ENCODE measurements around the gene COA3. TPM values are rescaled to one million over a fixed set of nuclear protein-coding genes. Genes with fewer than 3 reads are reported as not detected.

Gene COA3
- total and polyA plus RNA-seq, 7 donors = 73.4 to 382 (median 100) TPM

DNA sequence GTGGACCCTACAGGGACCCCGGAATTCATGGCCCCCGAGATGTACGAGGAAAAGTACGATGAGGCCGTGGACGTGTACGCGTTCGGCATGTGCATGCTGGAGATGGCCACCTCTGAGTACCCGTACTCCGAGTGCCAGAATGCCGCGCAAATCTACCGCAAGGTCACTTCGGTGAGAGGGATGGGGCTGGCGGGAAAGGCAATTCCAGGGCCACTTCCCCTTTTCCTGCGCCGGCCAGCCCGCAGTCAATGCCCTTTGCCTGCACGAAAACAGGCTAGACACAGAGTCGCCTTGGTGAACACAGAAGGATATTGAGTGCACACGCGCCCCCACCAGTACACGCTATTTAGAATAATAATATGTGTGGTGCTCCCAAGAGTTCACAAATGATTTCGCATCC, 14.1 kb downstream of the COA3 start:
- peaks cover 0 to 3% (median 2%) of the 10 kb centered on the region in 4 donors for H3K36me3 ChIP-seq
- H3K27me3 ChIP-seq = peaks cover 41 to 94% (median 76%) of the 10 kb centered on the region in 3 donors
- no peak overlapping the region for H3K4me3 ChIP-seq
- peaks cover 0 to 27% (median 22%) of the 10 kb centered on the region in 4 donors for H3K4me1 ChIP-seq
- H3K27ac ChIP-seq = no peak overlapping the region
- intact Hi-C loops (cut with DNase I) = no loop called here
- no peak for TF ChIP-seq POLR2AphosphoS5 (IDR thresholded peaks at IDR 0.05)
- TF ChIP-seq, protein P1, sequence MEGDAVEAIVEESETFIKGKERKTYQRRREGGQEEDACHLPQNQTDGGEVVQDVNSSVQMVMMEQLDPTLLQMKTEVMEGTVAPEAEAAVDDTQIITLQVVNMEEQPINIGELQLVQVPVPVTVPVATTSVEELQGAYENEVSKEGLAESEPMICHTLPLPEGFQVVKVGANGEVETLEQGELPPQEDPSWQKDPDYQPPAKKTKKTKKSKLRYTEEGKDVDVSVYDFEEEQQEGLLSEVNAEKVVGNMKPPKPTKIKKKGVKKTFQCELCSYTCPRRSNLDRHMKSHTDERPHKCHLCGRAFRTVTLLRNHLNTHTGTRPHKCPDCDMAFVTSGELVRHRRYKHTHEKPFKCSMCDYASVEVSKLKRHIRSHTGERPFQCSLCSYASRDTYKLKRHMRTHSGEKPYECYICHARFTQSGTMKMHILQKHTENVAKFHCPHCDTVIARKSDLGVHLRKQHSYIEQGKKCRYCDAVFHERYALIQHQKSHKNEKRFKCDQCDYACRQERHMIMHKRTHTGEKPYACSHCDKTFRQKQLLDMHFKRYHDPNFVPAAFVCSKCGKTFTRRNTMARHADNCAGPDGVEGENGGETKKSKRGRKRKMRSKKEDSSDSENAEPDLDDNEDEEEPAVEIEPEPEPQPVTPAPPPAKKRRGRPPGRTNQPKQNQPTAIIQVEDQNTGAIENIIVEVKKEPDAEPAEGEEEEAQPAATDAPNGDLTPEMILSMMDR (IDR thresholded peaks at IDR 0.05) = no peak
- whole genome bisulfite sequencing, 2 donors = 35 to 81% methylated on average over 25 of the region's 25 CpGs
- no peaks in the 10 kb centered on the region for H3K9me3 ChIP-seq
- DNase-seq = no peak

DNA sequence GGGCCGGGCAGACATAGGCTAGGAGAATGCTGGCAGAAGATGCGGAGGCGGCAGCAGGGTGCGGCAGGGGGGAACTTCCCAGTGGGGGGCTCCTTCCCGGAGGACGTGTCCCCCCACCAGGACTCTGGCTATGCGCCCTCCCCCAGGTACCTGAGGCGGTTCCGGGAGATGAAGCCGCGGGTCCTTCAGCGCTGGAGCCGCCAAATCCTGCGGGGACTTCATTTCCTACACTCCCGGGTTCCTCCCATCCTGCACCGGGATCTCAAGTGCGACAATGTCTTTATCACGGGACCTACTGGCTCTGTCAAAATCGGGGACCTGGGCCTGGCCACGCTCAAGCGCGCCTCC, 14.7 kb downstream of the COA3 start:
- Histone ChIP-seq H3K27ac (no peak overlapping the region), H3K27me3 (peaks cover 41 to 92% (median 76%) of the 10 kb centered on the region in 3 donors), H3K4me1 (peaks cover 0 to 27% (median 22%) of the 10 kb centered on the region in 4 donors), H3K36me3 (peaks cover 6 to 9% (median 8%) of the 10 kb centered on the region in 4 donors), H3K4me3 (no peak overlapping the region), H3K9me3 (no peaks in the 10 kb centered on the region)
- 36 to 80% methylated on average over 22 of the region's 22 CpGs for WGBS, 2 donors
- intact Hi-C loops (cut with DNase I) = no loop called here
- DNase-seq = no peak
- TF ChIP-seq EP300 (IDR thresholded peaks at IDR 0.05) = no peak

DNA sequence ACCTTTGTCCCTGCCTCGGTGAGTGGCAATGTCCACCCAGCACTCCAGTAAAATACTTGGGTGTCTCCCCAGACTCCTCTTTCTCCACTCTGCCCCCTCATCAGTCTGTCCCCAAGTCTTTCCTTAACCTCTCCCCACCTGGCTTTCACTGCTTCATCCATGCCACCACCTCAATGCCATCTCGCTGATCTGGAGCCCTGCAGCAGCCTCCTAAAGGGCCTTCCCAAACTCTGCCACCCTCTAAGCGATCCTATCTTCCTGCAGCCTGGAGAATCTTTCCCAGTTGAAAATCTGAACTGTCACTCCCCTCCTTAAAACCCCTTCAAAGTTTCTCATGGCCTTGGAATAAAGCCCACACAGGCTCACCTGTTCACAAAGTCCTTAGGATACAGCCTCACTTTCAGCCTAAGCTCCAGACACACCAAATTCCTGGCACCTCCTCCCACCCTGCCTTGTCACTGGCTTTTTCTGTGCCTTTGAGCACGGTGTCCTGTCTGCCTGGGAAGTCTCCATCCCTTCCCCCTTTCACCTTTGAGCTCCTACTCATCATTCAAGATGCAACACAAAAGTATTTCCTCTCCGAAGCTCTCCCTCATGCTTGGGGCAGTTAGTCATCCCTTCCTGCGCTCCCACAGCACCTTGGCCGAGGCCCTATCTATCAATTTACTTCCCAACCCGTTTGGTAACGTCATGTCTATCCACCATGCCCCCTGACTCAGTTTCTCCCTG, 15.3 kb downstream of the COA3 start:
- Histone ChIP-seq H3K27ac (no peak overlapping the region), H3K4me3 (no peak overlapping the region), H3K9me3 (no peaks in the 10 kb centered on the region), H3K36me3 (peaks cover 9 to 15% (median 13%) of the 10 kb centered on the region in 4 donors), H3K4me1 (peaks cover 0 to 27% (median 22%) of the 10 kb centered on the region in 4 donors), H3K27me3 (peaks cover 41 to 87% (median 76%) of the 10 kb centered on the region in 3 donors)
- 32 to 51% methylated on average over 9 of the region's 9 CpGs for WGBS, 2 donors
- TF ChIP-seq POLR2AphosphoS5 (IDR thresholded peaks at IDR 0.05) (no peak), EP300 (IDR thresholded peaks at IDR 0.05) (no peak), POLR2A (IDR thresholded peaks at IDR 0.05) (no peak)
- TF ChIP-seq, protein P1 (IDR thresholded peaks at IDR 0.05) = no peak
- intact Hi-C loops (cut with DNase I) = no loop called here
- no peak for DNase-seq

DNA sequence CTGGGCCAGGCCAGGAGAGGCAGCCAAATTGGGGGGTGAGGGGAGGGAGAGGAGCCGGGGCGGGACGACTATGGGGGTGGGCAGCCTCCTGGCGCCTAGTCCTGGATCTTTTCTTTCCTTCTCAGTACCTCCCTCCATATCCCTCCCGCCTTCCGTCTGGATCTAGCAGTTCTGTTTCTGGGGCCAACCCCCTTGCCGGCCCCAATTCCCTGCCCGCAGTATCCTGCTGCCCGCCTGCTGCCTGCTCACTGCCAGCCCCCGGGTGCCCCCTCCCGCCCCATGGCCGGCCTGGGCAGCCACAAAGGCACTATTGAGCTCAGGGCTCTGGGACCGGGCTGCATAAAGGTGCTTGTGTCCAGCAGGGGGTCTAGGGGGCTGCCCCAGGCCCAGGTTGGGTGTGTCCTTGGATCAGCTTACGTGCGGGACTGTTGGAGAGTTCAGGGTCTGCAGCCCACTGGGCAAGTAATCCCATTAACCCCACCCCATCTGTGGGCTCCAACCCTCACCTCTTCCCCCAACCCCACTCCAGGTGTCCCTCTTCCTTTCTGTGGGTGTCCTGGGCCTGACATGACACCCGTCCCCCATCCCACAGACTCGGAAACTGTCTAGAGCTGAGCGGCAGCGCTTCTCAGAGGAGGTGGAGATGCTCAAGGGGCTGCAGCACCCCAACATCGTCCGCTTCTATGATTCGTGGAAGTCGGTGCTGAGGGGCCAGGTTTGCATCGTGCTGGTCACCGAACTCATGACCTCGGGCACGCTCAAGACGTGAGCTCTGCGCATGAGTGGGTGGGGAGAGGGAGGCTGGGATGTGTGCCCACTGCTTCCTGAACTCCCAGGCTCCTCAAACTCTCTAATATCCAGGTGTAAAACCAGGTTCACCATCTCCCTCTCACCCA, 16.1 kb downstream of the COA3 start:
- DNase-seq = no peak
- H3K9me3 ChIP-seq = no peaks in the 10 kb centered on the region
- WGBS, 2 donors = 9 to 19% methylated on average over 29 of the region's 29 CpGs
- peaks cover 41 to 79% (median 73%) of the 10 kb centered on the region in 3 donors for H3K27me3 ChIP-seq
- H3K36me3 ChIP-seq = peaks cover 9 to 23% (median 14%) of the 10 kb centered on the region in 4 donors
- H3K27ac ChIP-seq = no peak overlapping the region
- TF ChIP-seq EP300 (IDR thresholded peaks at IDR 0.05) (no peak), POLR2A (IDR thresholded peaks at IDR 0.05) (no peak), POLR2AphosphoS5 (IDR thresholded peaks at IDR 0.05) (no peak)
- TF ChIP-seq, protein P1 (IDR thresholded peaks at IDR 0.05) = no peak
- H3K4me3 ChIP-seq = no peak overlapping the region
- intact Hi-C loops (cut with DNase I) = no loop called here
- H3K4me1 ChIP-seq = peaks cover 0 to 27% (median 22%) of the 10 kb centered on the region in 4 donors

DNA sequence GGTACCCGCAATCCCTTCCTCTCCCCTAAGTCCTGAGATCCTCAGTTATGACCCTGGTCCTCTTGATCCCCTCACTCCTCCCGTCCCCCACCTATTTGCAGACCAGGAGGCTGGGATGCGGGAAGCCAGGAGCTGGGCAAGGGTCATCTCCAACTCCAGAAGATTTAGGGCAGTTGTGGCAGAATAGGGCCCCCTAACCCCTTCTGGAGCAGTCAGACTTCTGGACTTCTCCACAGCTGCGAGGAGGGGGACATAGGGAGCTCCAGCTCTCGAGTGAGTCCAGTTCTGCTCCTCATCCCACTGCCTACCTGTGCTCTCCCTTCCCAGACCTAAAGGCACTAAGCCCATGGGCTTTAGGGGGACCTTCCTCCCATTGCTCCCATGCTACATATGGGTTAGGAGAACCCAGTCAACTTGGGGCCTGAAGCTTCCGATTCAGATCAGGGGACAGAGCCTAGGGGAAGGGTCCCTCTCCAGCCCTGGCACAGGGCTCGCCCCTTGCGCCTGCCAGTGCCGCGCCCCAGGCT, 16.8 kb downstream of the COA3 start:
- Histone ChIP-seq H3K4me3 (no peak overlapping the region), H3K27ac (no peak overlapping the region), H3K9me3 (no peaks in the 10 kb centered on the region), H3K27me3 (peaks cover 41 to 71% (median 66%) of the 10 kb centered on the region in 3 donors), H3K4me1 (peaks cover 0 to 27% (median 22%) of the 10 kb centered on the region in 4 donors), H3K36me3 (peaks cover 9 to 30% (median 18%) of the 10 kb centered on the region in 4 donors)
- intact Hi-C loops (cut with DNase I) = no loop called here
- DNase-seq = no peak
- TF ChIP-seq POLR2A (IDR thresholded peaks at IDR 0.05) = no peak
- TF ChIP-seq, protein P1 (IDR thresholded peaks at IDR 0.05) = no peak
- WGBS, 2 donors = 8 to 35% methylated on average over 10 of the region's 10 CpGs

All from sigmoid colon (tissue), 7 donors.